ENCODE measurements around the gene SYCP2.
A peak's percentile ranks its signal among the peaks of the same experiment; 100 is the strongest.

SYCP2 gene

DNA sequence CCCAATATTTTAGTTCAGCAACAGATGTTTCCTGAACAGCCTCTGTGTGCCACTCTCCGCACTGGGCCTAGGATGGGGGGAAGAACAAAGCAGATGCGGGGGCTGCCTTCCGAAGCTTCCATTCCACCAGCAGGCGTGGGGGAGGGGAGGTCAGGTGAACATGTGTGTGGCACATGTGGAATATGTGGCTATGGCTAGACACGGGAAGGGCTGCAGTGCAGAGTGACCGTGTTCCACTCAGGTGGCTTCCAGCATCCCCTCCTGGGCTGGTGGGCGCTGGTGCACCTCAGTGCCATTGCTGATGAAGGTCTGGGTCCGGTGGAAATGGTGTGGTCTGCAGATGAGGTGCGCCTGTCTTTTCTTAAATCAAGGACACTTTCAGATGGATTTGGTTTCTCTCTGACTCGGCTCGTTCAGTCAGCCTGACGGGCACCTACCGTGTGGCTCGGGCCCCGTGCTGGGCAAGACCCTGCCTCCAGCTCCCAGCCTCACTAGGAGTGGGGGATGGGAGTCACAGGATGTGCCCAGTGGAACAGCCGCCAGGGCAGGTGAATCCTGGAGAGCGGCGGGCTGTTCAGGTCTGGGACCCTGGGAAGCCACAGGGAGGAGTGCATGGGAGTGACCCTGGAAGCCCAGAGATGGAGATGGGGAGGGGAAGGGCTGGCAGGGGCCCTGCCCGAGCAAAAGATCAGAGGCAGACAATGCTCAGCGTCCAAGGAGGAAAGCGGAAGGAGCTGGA, 111.0 kb downstream of the SYCP2 start:
- DNase-seq, result peak; percentile 1

DNA sequence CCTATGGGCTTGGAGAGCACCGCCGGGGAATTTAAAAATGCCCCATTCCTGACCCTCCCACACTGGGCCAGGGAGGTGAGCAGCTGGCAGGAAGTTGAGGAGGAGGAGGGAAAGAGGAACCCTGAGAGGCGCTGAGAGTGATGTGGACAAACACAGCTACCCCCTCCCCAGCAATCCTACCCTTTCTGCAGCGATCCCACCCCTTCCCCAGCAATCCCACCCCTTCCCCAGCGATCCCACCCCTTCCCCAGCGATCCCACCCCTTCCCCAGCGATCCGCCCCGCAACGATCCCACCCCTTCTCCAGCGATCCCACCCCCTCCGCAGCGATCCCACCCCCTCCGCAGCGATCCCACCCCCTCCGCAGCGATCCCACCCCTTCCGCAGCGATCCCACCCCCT, 111.6 kb downstream of the SYCP2 start:
- no peak for DNase-seq

- DNase-seq, result peak; percentile 4
Observed at GRCh38 chr20:59821201-59821600, 112.2 kb downstream of the SYCP2 start.

DNA sequence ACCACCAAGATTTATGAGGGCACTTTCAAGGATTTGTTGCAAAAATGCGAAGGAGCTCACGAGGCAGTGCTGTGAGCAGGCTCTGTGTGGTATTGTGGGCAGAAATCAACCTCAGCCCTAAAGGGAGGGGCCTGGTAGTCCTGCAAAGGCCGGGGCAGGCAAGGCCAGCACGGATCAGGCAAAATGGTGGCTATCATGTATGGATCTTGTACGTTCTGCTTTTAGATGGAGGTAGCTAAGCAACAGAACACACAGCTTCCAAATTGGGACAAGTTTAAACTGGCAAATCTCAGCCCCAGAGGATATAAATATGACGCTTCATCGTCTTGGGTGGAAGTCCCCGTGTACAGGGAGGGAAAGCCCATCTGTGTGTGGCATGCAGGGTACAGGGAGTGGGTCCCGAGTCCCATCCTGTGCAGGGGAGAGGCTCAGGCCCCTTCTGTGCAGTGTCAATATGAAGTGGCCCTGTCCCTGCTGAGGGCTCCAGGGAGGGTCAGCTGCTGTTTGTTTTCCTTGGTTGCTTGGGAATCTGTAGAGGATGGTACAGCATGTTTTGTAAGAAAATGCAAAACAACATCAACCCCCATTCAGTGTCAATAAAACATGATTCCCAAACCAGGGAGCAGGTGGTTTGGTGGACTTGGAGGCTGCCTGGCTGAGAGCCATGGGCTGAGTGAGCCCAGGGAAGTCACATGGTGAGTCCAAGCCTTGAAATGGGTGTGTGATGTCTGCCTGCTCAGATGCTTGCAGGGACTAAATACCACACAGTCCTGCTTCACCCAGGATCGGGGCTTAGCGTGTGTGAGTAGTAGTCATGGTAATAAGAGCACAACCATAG, 113.0 kb downstream of the SYCP2 start:
- DNase-seq, result peak; percentile 12

GRCh38 chr20:59819496-59820203, 113.8 kb downstream of the SYCP2 start:
- DNase-seq, result no peak

DNA sequence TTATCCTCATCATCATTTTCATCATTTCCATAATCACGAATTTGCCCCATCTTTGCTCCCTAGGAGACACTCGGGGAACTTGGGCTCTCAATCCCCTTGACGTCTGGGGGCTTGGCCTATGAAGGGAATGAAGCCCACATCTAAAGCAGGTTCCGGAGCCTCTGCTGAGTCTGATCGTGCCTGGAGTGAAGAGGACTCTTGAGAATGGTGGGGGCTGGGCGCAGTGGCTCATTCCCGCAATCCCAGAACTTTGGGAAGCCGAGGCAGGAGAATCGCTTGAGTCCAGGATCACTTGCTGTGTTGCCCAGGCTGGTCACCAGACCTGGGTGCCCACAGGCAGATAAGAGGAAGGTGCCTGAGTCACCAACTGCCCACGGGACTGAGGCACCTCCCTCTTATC, 114.5 kb downstream of the SYCP2 start:
- no peak for DNase-seq

DNA sequence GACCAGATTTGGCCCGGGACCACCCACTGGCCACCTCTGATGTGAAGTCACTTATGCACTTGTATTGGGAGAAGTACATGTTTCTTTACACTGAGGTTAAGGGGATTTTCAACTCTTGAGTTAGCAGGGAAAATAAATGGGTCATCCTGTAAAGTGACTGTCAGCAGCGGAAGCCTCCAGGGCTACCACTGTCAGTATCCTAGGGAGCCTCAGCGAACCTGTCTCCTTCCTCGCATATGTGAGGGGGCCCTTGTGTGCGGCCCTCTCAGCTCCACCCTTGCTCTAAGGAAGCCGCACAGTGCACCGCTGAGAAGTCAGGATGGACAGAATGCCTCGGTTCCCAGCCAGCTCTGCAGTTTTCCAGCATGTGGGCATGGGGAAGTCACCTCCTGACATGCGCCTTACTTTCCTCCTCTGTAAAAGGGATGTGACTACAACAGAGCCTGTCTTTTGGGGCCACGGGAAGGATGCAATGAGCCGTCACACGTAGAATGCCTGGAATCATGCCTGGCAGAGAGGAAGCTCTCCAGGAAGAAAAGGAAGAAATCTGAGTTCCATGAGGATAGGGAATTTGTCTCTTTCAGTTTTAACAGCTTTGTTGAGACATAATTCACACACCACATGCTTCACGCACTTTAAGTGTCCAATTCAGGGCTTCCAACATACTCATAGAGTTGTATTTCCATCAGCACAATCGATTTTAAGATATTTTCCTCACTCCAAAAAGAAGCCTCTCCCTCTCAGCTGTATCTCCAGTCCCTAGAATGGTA, 115.4 kb downstream of the SYCP2 start:
- DNase-seq, result no peak

GRCh38 chr20:59817406-59817805, 116.0 kb downstream of the SYCP2 start:
- peak; percentile 18 for DNase-seq

DNA sequence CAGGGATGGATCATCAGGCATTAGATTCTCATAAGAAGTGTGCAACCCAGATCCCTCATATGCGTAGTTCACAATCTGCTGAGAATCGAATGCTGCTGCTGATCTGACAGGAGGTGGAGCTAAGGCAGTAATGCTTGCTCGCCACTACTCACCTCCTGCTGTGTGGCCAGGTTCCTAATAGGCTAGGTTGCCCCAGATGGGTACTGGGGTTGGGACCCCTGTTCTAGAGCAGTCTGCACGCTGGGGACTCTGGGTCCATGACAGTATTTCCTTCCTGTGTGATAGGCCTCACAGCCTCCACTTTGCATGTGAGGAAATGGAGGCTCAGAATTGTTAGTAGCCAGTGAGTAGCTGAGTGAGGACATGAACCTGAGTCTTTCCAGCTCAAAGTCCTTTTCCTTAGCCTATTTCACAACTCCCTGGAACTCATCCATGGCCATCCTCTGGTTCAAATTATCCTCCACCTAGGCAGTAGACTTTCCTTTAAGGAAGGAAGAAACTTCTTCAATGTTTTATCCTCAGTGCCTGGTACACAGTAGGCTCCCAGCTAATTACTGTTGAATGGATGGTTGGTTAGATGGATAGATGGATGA, 117.2 kb downstream of the SYCP2 start:
- no peak for DNase-seq

- no peak for DNase-seq
Observed at GRCh38 chr20:59814840-59815340, 118.5 kb downstream of the SYCP2 start.

GRCh38 chr20:59813948-59814839, 119.2 kb downstream of the SYCP2 start:
- no peak for DNase-seq

All from stimulated activated CD8-positive, alpha-beta memory T cell treated with anti-CD3 and anti-CD28 coated beads, Interleukin-4, amount 100 ng/mL, for 48 hours (primary cell).